Ovary (tissue), 3 donors: ENCODE data around the gene PYCR2.

Experiments
- EP300 ChIP-seq: sonication (generic); formaldehyde crosslinking; IDR thresholded peaks from one replicate; pipeline ENCODE4 v1.6.1; 2017; ENCODE audit warnings: antibody characterized with exemption
- TF ChIP-seq, protein P1 (sequence below), 3 donors: fragments of 450-650 bp in 2 of 3; fragments of 200-600 bp in 1 of 3; IDR thresholded peaks; one replicate each; pipeline versions ENCODE4 v1.5.1 to v1.8.0; 2016 to 2022; ENCODE audit warnings: antibody characterized with exemption in 3 of 3, mild to moderate bottlenecking in 1 of 3
- donor health status: DM: no; HTN: no; CAD: no.

DNA sequence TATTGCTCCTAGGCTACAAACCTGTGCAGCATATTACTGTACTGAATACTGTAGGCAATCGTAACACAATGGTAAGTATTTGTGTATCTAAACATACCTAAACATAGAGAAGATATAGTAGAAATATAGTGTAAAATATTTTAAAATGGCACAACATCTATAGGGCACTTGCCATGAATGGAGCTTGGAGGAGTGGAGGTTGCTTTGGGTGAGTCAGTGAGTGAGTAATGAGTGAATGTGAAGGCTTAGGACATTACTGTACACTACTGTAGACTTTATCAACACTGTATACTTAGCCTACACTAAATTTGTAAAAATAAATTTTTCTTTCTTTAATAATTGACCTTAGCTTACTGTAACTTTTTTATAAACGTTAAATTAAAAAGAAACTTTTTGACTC, 9.0 kb upstream of the PYCR2 start:
- no peak for TF ChIP-seq EP300
- TF ChIP-seq, protein P1, sequence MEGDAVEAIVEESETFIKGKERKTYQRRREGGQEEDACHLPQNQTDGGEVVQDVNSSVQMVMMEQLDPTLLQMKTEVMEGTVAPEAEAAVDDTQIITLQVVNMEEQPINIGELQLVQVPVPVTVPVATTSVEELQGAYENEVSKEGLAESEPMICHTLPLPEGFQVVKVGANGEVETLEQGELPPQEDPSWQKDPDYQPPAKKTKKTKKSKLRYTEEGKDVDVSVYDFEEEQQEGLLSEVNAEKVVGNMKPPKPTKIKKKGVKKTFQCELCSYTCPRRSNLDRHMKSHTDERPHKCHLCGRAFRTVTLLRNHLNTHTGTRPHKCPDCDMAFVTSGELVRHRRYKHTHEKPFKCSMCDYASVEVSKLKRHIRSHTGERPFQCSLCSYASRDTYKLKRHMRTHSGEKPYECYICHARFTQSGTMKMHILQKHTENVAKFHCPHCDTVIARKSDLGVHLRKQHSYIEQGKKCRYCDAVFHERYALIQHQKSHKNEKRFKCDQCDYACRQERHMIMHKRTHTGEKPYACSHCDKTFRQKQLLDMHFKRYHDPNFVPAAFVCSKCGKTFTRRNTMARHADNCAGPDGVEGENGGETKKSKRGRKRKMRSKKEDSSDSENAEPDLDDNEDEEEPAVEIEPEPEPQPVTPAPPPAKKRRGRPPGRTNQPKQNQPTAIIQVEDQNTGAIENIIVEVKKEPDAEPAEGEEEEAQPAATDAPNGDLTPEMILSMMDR (IDR thresholded peaks at IDR 0.05): no peak
